ENCODE data around the gene RGS6. TPM values are rescaled to one million over a fixed set of nuclear protein-coding genes. Genes with fewer than 3 reads are reported as not detected.

The RGS6 gene
- polyA plus RNA-seq, 3 donors = not detected

DNA sequence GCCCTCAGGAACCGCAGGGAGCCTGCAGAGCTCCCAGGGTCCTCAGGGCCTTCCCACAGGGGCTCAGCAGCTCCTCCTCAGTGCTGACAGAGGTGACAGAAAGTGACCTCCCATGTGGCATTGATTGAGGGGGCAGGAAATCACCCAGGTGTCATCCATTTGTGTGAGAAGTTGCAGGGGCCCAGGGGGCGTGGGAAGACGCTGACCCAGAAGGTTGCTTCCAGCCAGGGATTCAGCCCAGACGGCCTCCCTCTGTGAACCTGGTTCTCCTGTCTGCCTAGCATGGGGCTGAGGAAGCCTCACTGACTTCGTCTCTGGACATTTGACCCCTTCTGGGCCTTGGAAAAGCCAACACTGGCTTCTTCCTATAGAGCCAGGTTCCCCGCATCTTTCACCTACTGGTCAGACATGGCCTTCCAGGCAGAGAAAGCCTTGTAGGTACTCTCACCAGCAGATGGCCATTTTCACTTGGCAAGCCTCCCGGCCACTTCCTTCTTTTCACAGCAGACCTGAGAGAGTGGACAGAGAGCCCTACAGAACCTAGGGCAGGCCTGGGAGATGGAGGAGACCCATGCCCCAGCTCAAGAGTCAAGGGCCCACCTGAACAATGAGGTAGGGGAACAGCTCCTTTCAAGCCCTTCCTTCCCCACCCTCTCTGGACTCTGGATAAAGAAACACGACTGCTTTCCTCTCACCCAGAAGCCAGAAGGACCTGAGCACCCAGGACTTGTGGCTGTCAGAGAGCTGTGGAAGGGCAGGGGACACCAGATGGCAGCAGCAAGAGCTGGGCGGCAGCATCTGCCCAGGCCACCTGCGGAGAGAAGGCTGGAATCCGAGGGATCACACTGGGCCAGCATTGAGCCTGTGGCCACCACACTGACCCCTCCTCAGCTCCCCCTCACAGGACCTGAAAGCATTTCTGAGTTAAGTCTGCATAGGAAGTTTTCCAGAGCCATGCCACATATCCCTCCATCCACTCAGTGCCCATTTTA lies 583.8 kb downstream of the RGS6 start:
- Mint-ChIP-seq H3K27ac (peak overlapping the region in 1 of 7 donors; percentile 43), H3K9me3 (peaks cover 0 to 7% (median 3%) of the 10 kb centered on the region in 7 donors), H3K27me3 (ENCODE audit: low read depth in 3 of 3) (peaks cover 10 to 13% (median 12%) of the 10 kb centered on the region in 3 donors), H3K4me3 (no peak overlapping the region), H3K4me1 (peaks cover 35% of the 10 kb centered on the region), H3K36me3 (peaks cover 0 to 2% of the 10 kb centered on the region in 2 donors)
- 76% methylated on average over 10 of the region's 11 CpGs for WGBS (ENCODE audit: insufficient coverage)
- H4K20me1 ChIP-seq (ENCODE audit: insufficient read depth, low read length) = no peaks in the 10 kb centered on the region
- no peak for TF ChIP-seq CTCF (IDR thresholded peaks at IDR 0.05)
- H3K4me1 ChIP-seq (ENCODE audit: control insufficient read depth in 1 of 2, insufficient read depth in 2 of 2, low read length in 2 of 2) = peaks cover 28 to 31% of the 10 kb centered on the region in 2 donors
- H2AFZ ChIP-seq (ENCODE audit: insufficient read depth, low read depth, low read length, poor library complexity, severe bottlenecking) = no peak overlapping the region
- no peaks in the 10 kb centered on the region for H3K79me2 ChIP-seq (ENCODE audit: insufficient read depth, low read length)
- no peak for DNase-seq
- no peak overlapping the region for H3K4me3 ChIP-seq (replicated peaks in 1 of 3; ENCODE audit: low read depth in 2 of 3, low read length in 3 of 3)
- H3K27ac ChIP-seq (ENCODE audit: low read depth in 1 of 2, low read length in 2 of 2) = no peak overlapping the region
- H3K36me3 ChIP-seq (replicated peaks in 1 of 2; ENCODE audit: control insufficient read depth in 1 of 2, insufficient read depth in 2 of 2, low read length in 2 of 2) = no peaks in the 10 kb centered on the region
- H3K27me3 ChIP-seq (ENCODE audit: control insufficient read depth in 2 of 2, insufficient read depth in 2 of 2, low read length in 2 of 2) = peaks cover 0 to 5% of the 10 kb centered on the region in 2 donors
- intact Hi-C loops (cut with micrococcal nuclease) = loop anchor here (2.0 kb wide), 2 partner anchors 389 to 433 kb away; no protein-coding TSS in a partner anchor
- H3K9me3 ChIP-seq (replicated peaks in 1 of 2; ENCODE audit: control insufficient read depth in 1 of 2, insufficient read depth in 1 of 2, low read length in 2 of 2) = no peaks in the 10 kb centered on the region
- H3K9ac ChIP-seq (ENCODE audit: insufficient read depth, low read length, poor library complexity, severe bottlenecking) = no peak overlapping the region
- no peak overlapping the region for H3K4me2 ChIP-seq (replicated peaks; ENCODE audit: extremely low read depth, low read length, poor library complexity, severe bottlenecking)

- H3K9me3 Mint-ChIP-seq = peaks cover 0 to 9% (median 2%) of the 10 kb centered on the region in 7 donors
- 80% methylated on average over 5 of the region's 11 CpGs for WGBS (ENCODE audit: insufficient coverage)
- H3K27ac Mint-ChIP-seq = peak overlapping the region in 1 of 7 donors; percentile 74
- peaks cover 11 to 20% (median 17%) of the 10 kb centered on the region in 3 donors for H3K27me3 Mint-ChIP-seq (ENCODE audit: low read depth in 3 of 3)
- TF ChIP-seq CTCF (IDR thresholded peaks at IDR 0.05) = peak; percentile 90
- H3K36me3 Mint-ChIP-seq = peaks cover 0 to 2% of the 10 kb centered on the region in 2 donors
- Histone ChIP-seq H2AFZ (ENCODE audit: insufficient read depth, low read depth, low read length, poor library complexity, severe bottlenecking) (no peak overlapping the region), H3K4me2 (replicated peaks; ENCODE audit: extremely low read depth, low read length, poor library complexity, severe bottlenecking) (no peak overlapping the region), H3K4me3 (replicated peaks in 1 of 3; ENCODE audit: low read depth in 2 of 3, low read length in 3 of 3) (no peak overlapping the region), H3K36me3 (replicated peaks in 1 of 2; ENCODE audit: control insufficient read depth in 1 of 2, insufficient read depth in 2 of 2, low read length in 2 of 2) (no peaks in the 10 kb centered on the region), H3K4me1 (ENCODE audit: control insufficient read depth in 1 of 2, insufficient read depth in 2 of 2, low read length in 2 of 2) (peaks cover 29 to 31% of the 10 kb centered on the region in 2 donors), H3K79me2 (ENCODE audit: insufficient read depth, low read length) (no peaks in the 10 kb centered on the region), H3K27me3 (ENCODE audit: control insufficient read depth in 2 of 2, insufficient read depth in 2 of 2, low read length in 2 of 2) (peaks cover 5 to 7% of the 10 kb centered on the region in 2 donors), H3K27ac (ENCODE audit: low read depth in 1 of 2, low read length in 2 of 2) (no peak overlapping the region), H3K9ac (ENCODE audit: insufficient read depth, low read length, poor library complexity, severe bottlenecking) (no peak overlapping the region), H3K9me3 (replicated peaks in 1 of 2; ENCODE audit: control insufficient read depth in 1 of 2, insufficient read depth in 1 of 2, low read length in 2 of 2) (no peaks in the 10 kb centered on the region), H4K20me1 (ENCODE audit: insufficient read depth, low read length) (no peaks in the 10 kb centered on the region)
- H3K4me1 Mint-ChIP-seq = peaks cover 37% of the 10 kb centered on the region
- DNase-seq = peak; percentile 55 to 61 (median 59)
- H3K4me3 Mint-ChIP-seq = no peak overlapping the region
- intact Hi-C loops (cut with micrococcal nuclease) = loop anchor here (2.0 kb wide), 2 partner anchors 388 to 432 kb away; no protein-coding TSS in a partner anchor
Measured at GRCh38 chr14:72516936-72517700, 584.9 kb downstream of the RGS6 start.
